Activated effector memory CD4-positive, alpha-beta T cell treated with Interleukin-2 at 50 U/mL for 16 hours (primary cell): ENCODE results near the gene VAT1L.

Source experiments
- DNase-seq: peaks from one replicate; pipeline ENCODE4 v3.0.0-alpha.2; 2020

VAT1L gene

DNA sequence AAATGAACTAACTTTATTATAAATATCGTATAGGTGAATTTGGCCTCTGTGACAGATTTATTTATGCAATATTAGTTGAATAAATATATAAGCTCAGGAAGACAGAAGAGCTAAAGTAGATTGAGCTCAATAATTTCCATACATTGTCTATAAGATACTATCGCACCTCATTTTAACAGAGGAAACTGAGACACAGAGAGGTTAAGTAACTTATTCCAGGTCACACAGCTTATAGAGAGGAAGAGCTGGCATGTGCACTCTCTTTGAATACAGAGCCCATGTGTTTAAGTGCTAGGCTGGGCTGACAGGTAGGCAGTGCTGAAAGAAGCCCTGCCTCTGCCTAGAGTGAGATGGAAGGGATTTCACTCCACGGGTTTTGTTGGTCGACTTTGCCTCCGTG lies 48.4 kb downstream of the VAT1L start:
- DNase-seq, result no peak

DNA sequence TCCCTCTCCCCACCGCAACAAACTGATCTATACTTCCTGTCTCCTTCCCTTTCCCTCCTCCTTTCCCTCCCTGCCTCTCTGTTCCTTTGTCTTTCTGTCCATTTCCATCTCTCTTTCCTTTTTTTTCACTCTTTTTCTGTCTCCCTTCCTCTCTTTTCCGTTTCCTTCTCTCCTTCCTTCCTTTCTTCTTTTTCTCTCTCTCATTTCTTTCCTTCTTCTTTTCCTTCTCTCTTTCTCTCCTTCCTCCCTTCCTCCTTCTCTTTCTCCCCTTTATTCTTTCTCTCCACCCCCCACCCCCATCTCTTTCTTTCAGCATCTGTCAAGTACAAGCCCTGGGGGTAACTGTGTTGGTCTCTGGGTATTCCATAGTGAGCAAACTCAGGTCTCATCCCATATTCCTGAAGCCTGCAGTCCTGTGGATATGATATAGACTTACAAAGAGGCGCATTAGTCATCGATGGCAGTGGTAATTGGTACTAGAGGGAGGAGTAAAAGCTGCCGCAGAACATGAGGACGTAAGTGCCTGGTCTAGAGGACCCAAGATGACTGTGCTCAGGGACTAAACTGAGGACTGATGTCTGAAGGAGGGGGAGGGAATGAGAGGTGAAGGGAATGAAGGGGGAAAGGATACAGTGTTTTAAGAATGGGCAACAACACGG lies 50.4 kb downstream of the VAT1L start:
- DNase-seq, result no peak

DNA sequence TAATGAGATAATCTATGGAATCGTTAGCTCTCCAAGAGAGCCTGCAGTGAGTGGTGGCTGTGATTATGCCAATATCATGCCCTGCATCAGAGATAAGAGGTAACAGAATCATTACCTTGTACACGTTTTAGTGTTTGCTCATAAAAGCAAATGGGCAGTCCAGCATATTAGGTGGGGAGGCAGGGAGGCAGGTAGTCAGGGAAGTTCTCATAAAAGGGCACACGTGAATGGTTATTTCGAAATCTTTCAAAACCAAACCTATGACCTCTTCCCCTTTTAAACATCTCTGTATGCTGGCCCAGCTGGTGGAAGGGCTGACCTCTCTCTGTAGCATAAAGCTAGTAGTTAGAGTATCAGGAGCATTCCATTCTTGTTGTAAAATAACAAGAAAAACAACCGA lies 51.7 kb downstream of the VAT1L start:
- DNase-seq, result no peak

DNA sequence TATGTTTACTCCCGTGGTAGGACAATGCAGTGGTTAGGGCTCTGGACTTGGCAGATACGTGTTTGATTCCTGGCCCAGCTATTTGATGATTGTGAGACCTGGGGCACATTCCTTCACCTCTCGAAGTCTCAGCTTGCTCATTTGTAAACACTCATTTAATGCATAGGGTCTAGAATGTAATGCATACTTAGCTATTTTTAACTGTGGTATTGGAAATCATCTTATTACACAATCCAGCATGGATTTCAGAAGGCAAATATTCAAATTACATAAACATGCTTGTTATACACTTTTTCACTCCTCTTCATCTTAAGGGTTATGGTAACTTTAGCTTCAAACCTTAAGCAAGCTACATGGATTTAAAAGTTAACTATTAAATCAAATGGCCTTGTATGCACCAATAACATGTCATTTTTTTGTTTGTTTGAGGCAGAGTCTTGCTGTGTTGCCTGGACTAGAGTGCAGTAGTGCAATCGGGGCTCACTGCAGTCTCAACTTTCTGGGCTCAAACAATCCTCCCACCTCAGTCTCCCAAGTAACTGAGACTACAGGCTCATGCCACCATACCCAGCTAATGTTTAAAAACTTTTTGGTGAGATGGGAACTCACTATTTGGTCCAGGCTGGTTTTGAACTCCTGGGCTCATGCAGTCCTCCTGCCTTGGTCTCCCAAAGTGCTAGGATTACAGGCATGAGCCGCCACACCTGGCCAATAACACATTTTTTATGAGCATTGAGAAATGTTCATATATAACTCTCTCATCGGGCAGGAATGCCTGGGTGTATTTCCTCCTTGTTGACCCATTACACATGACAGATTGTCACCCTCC lies 52.5 kb downstream of the VAT1L start:
- DNase-seq, result no peak

DNA sequence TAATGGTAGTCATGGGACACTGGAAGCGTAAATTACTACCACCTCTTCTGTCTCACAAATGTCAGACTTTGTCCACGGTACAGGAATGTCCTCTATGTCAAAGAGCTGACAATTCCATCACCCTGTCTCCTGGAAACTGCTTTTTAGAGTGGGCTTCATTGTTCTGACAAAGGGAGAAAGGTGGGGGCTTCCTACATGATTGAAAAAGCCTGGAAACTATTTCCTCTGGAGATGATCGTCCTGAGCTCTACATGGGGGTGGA lies 53.1 kb downstream of the VAT1L start:
- no peak for DNase-seq

DNA sequence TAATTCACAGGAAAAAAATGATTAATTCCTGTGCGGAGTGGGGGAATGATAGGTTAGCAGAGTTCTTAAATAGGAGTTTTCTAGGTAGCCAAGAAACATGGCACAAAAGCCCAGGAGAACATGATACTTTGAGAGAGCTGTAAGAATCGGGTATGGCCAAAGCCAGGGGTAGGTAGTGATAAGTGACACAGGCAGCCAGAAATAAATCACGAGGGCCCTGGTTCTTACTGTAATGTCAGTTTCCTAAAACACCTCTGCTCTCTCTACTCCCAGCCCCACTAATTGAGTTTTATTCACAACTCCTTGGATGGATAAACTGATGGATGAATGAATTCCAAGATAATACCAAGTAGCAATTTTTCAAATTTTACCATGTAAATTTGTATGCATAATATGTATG lies 54.1 kb downstream of the VAT1L start:
- DNase-seq, result no peak

DNA sequence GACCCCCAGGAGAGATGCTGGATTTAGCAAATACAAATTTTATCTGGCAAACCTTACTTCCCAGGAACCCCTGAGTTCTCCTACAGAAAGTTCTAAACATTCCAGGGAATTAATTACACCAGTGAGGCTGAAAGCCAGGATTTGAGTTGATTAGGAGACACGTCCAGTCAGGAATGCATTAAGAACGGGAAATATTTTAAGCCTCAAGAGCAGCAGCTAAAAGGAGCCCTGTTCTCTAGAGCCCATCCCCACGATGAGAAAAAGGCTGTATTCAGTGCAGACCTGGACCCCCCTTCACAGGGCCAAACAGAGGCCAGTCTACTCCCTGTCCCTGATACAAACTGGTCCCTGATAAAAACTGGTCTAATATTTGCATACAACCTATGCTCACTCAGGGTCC lies 55.0 kb downstream of the VAT1L start:
- DNase-seq, result no peak

DNA sequence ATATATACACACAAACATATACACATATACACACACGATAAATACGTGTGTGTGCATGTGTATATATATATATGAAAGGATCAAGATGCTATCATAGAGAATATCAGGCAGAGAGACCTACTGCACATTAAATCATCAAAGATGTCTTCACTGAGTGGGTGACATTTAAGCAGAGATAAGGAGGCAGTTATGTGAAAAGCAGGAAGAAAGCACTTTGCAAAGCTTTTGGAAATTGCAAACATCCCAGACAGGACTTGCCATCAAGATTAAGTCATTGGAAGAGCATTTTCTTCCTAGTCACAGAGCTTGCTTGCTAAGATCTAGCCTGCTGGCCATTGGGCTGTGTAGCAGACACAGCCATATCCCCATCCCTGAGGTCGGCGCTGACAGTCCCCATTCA lies 56.4 kb downstream of the VAT1L start:
- no peak for DNase-seq

DNA sequence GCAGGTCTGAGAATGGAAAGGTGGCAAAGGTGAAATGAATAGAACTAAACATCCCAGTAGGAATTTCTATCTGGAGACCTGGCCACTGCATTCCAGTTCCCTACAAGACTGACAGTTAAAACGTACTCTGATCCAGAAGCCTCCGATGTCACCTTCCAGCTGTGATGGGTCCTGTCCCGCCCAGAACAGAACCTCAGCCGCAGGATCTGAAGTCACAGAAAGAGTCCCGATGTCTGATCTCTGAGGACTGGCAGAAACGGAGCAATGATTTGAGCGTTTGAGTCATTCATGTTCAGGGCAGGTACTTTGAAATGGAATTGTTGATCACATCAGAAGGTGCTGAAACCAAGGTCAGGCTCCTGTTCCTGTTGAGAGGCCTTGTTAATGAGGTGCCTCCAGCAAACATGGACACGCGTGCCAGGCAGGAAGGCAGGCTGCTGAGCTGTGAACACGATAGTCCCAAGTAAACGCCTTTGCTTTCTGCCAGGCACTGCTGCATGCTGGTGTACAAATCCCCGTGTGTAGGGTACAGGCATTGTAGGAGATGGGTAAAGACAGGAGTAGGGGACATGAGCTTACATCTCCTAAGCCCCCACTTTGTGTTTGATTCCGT lies 61.4 kb downstream of the VAT1L start:
- DNase-seq, result no peak

DNA sequence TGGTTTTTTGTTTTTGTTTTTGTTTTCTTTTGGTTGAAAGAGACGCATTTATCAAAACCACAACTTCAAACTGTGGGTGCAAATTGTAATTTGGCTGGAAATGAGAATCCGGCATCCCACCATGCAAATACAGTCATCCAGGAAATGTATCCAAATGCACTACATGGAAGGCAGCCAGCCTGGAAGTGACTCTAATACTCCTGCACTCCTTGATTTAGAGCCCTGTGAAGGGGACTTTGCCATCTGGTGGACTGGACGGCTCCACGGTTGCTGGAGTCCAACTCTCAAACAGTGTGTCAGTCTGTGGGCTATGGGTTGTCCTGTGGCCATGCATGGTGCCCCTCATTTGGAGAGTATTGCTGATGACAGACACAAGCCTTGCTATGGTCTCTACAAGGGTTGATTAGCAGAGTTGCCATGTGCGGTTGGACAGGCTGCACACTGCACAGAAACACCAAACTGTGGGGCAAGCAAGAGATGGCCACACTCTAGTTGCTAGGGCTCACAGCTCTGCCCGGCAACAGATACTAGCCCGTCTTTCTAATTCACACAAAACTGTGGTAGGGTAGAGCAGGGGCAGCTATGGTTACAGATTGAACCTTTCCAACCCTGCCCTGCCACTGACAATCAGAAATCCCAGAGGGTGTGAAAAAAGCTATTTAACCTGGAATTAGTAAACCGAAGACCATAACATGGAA lies 62.4 kb downstream of the VAT1L start:
- DNase-seq, result no peak

DNA sequence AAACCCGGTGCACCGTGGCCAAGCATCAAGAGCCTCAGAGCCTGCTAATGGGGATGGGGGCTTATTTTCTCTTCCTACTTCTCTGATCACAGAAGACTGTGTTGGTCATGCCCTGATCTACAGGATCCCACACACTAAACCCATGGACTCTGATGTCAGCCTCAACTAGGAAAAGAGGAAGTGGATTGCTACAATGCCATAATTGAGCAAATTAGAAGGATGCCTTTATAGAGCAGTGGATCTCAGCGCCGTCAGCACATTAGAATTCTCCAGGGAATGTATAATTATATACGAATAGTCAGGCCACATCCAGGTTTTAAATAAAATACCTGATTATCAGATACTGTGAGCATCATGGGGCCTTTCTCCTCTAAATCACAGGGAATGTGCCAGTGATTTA lies 64.8 kb downstream of the VAT1L start:
- DNase-seq, result no peak

DNA sequence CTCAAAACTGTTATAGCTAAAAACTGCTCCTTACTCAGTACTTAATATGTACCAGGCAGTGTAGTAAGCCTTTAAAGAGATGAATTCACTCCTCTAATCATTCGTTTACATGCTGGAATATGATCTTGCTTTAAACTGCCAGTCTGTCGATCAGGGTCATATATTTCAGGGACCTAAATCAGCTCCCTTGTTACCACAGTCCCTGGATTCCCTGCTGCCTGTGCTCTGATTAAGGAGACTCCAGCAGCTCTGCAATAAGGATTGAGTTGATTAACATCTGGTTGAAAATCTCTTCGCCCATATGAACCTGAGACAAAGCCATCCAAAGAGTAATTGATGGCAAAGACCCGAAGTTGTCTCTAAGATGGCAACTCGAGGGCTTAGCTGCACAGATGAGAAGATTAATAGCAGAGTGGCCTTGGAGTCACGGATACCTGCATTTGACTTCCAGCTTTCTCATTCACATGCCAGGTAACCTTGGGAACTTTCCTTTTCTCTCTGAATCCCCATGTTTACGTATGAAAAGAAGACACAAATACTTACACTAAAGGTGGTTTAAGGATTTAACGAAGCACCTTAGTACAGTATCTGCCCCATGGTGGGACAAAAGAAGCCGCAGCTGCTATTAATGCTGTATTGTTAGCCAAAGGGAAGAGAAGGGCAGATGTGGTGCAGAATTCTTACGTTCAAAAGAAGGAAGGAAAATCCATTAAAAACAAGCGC lies 68.2 kb downstream of the VAT1L start:
- no peak for DNase-seq

DNA sequence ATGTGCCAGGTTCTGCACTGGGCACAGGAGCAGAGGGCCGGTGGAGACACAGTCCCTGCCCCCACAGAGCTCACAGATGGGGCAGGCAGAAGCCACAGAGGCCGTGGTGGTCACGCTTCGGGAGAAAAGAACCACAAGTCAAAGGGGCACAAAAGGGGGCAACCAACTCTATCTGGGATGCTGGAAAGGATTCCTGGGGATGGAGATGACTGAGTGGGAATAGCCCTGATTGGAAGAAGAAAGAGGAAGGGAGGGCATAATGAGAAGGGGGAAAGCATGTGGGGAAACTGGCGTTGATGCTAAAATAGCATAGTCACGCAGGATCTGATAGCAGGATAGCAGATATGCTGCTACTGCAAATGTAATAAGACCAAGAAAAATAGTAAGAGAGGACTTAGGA lies 69.7 kb downstream of the VAT1L start:
- no peak for DNase-seq

DNA sequence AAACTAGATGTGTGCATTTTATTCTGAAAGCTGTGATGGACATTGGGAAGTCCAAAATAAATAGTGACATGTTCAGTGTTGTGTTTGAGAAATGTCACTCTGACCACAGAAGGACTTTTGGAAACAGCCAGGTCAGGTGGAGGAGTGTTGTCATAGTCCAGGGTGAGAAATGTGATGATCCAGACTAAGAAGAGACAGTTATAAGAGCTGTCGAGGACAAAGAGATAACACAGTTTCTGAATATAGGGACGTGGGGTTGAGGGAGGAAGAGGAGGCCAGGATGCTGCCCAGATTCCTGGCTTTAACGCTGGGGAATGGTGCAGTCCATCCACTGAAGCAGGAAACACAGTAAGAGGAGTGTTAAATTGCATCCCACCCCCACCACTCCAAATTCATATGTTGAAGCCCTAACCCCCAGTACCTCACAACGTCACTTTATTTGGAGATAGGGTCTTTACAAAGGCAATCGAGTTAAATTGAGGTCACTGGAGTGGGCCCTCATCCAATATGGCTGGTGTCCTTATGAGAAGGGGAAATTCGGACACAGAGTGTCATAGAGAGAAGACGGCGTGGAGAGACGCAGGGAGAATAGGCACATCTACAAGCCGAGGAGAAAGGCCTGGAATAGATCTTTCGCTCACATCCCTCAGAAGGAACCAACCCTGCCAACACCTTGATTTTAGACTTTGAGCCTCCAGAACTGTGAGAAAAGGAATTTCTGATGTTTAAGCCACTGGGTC lies 71.3 kb downstream of the VAT1L start:
- no peak for DNase-seq

DNA sequence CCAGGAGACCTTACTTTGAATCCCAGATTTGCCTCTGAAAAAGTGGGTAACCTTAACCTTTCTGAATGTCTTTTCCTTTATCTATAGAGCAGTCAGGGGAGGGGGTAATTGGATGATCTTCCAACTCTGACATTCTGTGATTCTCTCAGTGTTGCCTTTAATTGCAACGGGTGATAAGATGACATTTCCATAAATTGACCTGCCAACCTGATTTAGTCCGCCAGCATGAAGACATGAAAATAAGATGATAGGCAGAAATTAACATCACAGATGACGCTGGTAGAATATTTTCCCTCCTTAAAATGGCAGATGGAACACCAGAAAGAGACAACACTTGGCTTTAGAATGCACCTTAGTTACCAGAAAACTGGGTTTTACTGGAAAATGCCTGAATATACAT lies 72.6 kb downstream of the VAT1L start:
- DNase-seq, result no peak

DNA sequence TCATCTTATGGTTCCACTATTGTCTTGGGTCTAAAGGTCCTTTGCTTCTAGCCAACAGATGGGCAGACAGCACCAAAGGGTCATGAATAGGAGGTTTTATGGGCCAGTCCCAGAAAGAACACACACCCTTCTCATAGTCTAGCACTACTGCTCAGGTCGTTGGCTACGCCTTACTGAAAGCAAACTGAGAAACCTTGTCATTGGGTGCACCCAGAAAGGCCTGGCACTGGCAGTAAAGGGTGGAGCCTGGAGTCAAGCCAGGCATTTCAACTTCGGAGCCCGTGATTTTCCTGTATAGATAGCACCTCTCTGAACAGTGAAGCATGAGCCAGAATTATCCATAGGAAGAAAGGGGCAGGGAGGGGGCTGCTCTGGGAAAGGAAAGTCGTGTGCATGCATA lies 74.9 kb downstream of the VAT1L start:
- no peak for DNase-seq

DNA sequence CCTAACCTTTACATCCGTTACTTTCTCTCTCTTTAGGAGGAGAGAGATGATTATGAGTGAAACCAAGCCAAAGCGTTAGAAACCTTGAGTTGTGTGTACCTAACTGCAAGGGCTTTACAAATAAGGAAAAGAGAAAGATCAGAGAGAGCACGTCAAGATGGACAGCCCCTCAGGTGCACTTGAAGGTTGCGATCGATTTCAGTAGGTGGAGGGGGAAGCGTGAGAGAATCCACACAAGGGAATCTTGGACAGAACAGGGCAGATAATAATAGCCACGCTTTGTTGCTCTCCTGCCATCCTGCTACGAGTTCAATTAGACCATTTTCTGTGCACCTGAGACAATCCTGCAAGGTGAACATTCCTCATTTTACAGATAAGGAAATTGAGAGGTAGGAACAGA lies 78.4 kb downstream of the VAT1L start:
- DNase-seq, result no peak

DNA sequence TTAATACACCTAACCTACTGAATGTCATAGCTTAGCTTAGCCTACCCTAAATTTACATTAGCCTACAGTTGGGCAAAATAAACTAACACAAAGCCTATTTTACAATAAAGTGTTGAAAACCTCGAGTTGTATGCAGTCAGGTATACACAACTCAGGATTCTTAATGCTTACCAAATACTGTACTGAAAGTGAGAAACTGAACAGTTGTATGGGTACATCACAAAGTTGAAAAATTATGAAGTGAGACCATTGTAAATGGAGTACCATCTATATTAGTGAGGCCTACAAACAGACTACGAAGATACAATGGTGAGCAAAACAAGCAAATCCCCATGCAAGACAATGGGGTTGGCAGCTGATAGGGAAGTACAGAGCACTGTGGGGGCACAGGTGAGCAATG lies 79.7 kb downstream of the VAT1L start:
- DNase-seq, result no peak

DNA sequence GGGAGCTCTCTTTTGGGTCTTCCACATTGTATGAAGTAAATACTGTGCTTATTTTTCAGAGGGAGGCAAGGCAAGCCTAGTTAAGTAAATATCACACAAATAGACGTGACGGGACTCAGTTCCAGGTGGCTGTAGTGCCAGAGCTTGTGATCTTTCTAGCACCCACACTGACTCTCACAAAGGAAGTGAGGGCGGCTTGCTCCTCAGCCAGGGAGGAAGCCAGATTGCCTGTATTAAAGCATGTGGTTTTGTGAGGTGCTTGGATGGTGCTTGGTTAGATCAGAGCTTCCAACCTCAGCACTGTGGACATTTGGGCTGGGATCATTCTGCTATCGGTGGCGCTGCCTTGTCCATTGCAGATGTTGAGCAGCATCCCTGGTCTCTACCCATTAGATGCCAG lies 80.1 kb downstream of the VAT1L start:
- no peak for DNase-seq

DNA sequence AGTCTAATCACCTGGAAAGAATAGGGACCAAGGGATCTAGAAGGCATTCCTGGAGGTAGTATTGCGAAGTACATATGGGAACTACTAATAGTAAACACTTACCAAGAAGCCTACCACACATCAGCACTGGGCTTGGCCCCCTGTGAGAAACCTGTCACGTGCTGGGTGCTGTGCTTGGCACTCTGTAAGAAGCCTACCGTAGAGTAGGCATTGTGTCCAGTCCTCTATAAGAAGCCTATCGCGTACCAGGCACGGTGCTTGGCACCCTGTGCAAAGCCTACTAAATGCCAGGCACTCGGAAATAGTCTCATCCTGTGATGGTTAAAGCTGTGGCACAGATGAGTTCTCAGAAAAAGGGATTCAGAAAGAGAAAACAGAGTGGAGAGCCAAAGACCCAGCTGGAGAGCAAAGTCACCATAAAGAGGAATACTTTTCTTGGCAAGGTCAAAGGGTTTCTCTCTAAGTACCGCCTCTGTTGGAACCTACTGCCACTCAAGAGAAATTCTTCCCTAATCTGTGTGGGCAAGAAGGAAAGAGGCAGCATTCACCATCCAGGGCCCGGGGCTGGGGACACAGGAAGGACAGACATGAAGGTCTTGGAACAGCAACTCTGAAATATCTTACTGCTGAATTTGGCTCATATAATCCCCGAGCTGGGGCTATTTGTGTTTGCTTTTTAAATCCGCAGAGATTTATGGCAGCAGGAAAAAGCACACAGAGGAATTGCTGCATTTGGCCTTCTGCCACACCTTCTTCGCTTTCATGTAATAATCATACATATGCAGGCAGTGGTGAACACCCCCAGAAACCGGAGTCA lies 81.8 kb downstream of the VAT1L start:
- no peak for DNase-seq

DNA sequence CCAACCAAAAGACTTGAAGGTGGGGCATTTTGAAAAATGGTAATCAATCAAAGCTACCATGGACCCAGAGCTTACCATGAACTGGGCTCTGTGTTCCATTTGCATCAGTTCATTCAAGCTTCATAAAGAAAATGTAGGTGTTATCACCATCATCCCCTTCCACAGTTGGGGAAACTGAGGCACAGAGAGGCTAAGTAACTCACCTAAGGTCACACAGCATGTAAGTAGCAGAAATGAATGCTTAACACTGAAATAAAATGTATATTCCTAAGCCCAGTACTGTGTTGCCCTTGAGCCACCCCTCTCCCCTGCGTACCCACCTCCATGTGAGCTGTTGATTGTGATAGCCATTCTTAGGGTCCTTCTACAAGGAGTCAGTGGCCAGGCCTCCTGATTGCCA lies 83.6 kb downstream of the VAT1L start:
- DNase-seq, result no peak

DNA sequence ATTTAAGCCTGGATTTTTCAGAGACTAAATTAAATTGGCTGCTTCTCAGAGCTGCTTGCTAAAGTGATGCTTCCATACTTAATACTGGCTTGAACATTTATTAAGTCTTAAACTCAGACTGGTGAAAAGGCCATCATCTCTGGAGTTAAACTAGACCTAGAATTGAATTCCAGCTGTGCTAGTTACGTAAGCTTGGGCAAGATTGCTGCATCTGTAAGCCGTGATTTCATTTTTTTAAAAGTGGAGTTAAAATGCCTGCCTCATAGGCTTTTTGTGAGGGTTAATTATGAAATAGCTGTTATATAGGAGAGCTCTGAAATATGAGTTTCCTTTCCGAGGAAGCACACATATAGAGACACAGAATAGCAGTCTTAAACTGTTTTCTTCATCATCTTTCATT lies 84.7 kb downstream of the VAT1L start:
- DNase-seq, result no peak
